Kidney (tissue), 14 donors: ENCODE data around the gene SPEG. TPM values are rescaled to one million over a fixed set of nuclear protein-coding genes. Genes with fewer than 3 reads are reported as not detected.

Source experiments
- DNase-seq, 5 donors: peaks; one replicate each; pipeline ENCODE4 v3.0.0-alpha.2; 2013 to 2020
- FAIRE-seq: peaks from 2 replicates; lab custom pipeline; 2012; peaks lifted over from hg19 to GRCh38; lab: Jason Lieb, UNC
- H3K27ac ChIP-seq, 2 donors: one replicate each; pipeline ENCODE4 v1.7.0; 2013; ENCODE audit warnings: low read depth in 2 of 2, low read length in 2 of 2, inconsistent platforms in 1 of 2
- H3K27me3 ChIP-seq: one replicate; pipeline ENCODE4 v1.7.1; 2013; ENCODE audit warnings: low read length, inconsistent platforms; ENCODE audit not compliant: control insufficient read depth, insufficient read depth
- H3K36me3 ChIP-seq, 3 donors: one replicate each; pipeline versions ENCODE4 v1.7.0 to v1.7.1; 2013; ENCODE audit warnings: low read length in 3 of 3, control low read depth in 1 of 3, inconsistent platforms in 1 of 3; ENCODE audit not compliant: insufficient read depth in 3 of 3, control insufficient read depth in 2 of 3
- H3K4me1 ChIP-seq, 3 donors: one replicate each; pipeline versions ENCODE4 v1.7.0 to v1.7.1; 2013; ENCODE audit warnings: low read length in 3 of 3, inconsistent platforms in 1 of 3, low read depth in 1 of 3; ENCODE audit not compliant: control insufficient read depth in 2 of 3, insufficient read depth in 2 of 3
- H3K4me3 ChIP-seq, 3 donors: one replicate each; pipeline versions ENCODE4 v1.7.0 to v1.8.1; 2013; ENCODE audit warnings: low read length in 3 of 3, control low read depth in 1 of 3, inconsistent platforms in 1 of 3
- H3K9ac ChIP-seq, 3 donors: one replicate each; pipeline versions ENCODE4 v1.7.0 to v1.7.1; 2013; ENCODE audit warnings: low read length in 3 of 3, control low read depth in 1 of 3, inconsistent platforms in 1 of 3
- H3K9me3 ChIP-seq, 3 donors: one replicate each; pipeline versions ENCODE4 v1.7.0 to v1.7.1; 2013; ENCODE audit warnings: low read length in 3 of 3, control low read depth in 1 of 3, inconsistent platforms in 1 of 3; ENCODE audit not compliant: control insufficient read depth in 2 of 3, insufficient read depth in 1 of 3
- intact Hi-C: fragments of 100-400 bp; cut with DNase I; formaldehyde crosslinking; loops from one replicate; pipeline ENCODE4 v1.11.1; 2022
- polyA plus RNA-seq: library from polyadenylated mRNA; stranded (reverse); fragments of 350-450 nt; fragmentation: Illumina TruSeq; extraction: RNeasy Lipid Tissue Mini Kit (QIAGEN cat#74804); gene quantifications from one replicate; pipeline ENCODE4 v1.2.3, GENCODE V29; 2014; ENCODE audit warnings: low read depth, low replicate concordance; ENCODE audit not compliant: insufficient read depth
- total RNA-seq: library from RNA; stranded (reverse); fragmentation: NEBNext Ultra II Directional; extraction: Animal tissue kit (Norgen Biotek cat#: 25700); gene quantifications from one replicate; pipeline ENCODE4 v1.2.1, GENCODE V29; 2021
- TF ChIP-seq, protein P1 (sequence below): IDR thresholded peaks from 3 replicates; pipeline ENCODE4 v1.5.1; 2012; ENCODE audit warnings: mild to moderate bottlenecking, moderate library complexity, borderline replicate concordance; ENCODE audit not compliant: insufficient read depth; ENCODE audit errors: extremely low read depth
- donor health status: control.
- donor health status: control.
- donor health status: control.
- donor health status: control.
- donor health status: control.
- donor health status: DM: yes; HTN: yes; CAD: no.
- donor health status: Normal renal cell carcinoma (clear cell type).

Gene SPEG
- total and polyA plus RNA-seq, 2 donors from 2014 or later = 13.1 to 26.6 TPM

DNA sequence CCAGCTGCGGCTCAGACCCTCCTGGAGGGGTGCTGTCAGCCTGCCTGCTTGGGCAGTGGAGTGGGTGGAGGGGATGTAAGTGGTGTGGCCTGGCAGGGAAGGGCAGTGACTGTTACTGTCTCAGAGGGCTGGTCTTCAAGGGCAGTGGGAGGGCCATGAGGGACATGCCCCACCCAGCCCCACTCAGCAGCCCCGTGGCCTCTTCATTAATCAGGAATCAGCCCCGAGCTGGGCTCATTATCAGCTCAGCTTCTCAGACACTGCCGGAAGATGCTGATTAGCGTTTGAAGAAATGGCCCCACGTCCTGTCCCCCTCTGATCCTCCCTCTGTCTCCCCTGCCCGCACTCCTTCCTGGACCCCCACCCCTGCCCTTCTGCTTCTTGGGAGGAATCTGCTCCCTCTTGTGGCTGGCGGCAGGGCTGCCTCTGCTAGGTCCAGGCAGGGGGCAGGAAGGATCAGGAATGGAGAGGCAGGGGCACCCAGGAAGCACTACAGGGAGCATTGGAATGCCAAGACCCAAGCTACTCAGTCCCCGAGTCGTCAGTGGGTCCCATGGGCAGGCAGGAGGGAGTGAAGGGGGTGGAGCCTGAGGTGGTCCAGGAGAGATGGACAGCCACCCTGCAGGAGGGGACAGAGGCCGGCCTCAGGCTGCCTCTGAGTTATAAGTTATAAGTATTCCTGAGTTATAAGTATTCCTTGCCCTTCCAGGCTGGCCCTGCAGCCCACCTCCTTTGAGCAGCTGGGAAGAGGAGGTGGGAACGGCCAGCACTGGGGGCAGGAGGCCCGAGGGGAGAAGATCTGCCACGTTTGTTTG is 86.6 kb downstream of the SPEG start:
- Histone ChIP-seq H3K4me1 (peaks cover 0 to 3% (median 0%) of the 10 kb centered on the region in 3 donors), H3K36me3 (no peaks in the 10 kb centered on the region), H3K27ac (no peak overlapping the region), H3K4me3 (no peak overlapping the region), H3K27me3 (no peaks in the 10 kb centered on the region), H3K9me3 (no peaks in the 10 kb centered on the region), H3K9ac (no peak overlapping the region)
- DNase-seq (peak in 3 of 5 donors; percentile 60 to 80 (median 77)), FAIRE-seq (no peak)
- TF ChIP-seq, protein P1, sequence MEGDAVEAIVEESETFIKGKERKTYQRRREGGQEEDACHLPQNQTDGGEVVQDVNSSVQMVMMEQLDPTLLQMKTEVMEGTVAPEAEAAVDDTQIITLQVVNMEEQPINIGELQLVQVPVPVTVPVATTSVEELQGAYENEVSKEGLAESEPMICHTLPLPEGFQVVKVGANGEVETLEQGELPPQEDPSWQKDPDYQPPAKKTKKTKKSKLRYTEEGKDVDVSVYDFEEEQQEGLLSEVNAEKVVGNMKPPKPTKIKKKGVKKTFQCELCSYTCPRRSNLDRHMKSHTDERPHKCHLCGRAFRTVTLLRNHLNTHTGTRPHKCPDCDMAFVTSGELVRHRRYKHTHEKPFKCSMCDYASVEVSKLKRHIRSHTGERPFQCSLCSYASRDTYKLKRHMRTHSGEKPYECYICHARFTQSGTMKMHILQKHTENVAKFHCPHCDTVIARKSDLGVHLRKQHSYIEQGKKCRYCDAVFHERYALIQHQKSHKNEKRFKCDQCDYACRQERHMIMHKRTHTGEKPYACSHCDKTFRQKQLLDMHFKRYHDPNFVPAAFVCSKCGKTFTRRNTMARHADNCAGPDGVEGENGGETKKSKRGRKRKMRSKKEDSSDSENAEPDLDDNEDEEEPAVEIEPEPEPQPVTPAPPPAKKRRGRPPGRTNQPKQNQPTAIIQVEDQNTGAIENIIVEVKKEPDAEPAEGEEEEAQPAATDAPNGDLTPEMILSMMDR = peak; percentile 2
- intact Hi-C loops = loop anchor here (10.0 kb wide), 1 partner anchor 46 kb away; no protein-coding TSS in a partner anchor

DNA sequence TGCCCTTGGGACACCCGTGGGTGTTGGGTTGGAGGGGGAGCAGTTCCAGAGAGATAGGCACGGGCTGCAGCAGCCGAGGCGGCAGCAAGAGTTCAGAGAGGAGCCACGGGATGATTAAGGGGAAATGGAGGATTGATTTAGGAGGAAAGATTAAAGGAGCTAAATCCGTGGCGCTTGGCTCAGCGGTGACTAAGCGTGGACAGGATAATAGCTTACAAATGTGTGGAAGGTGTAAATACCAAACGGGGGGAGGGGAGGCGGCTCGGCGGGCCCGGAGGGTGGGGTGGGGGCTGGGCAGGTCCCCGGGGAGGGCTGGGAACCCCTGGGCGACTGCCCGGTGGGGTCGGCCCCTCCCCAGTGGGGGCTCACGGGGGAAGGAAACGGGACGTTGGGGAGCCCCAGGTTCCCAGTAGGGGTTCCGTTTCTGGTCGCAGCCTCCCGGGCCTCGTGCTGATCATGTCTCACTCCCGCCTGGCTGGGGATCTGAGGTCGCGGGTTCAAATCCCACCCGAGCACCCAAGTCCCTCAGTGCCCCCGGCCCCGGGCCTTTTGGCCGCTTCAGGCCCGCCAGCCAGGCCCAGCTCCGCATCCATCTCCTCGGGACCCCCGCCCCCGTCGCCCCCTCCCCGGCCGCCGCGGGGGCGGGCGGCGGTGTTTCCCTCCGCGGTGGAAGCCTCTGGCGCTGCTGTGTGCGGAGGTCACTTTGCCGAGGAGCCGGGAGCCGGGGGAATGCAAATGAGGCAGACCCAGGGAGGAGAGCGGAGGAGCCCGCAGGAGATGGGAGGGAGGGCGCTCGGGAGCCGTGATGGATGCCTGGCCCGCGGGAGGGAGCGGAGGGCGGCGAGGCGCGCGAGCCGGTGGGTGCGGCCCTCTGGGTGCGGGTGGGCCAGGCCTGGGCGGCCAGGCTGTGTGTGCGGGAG is 87.7 kb downstream of the SPEG start:
- H3K9ac ChIP-seq = no peak overlapping the region
- intact Hi-C loops = loop anchor here (10.0 kb wide), 1 partner anchor 48 kb away; no protein-coding TSS in a partner anchor
- peaks cover 0 to 3% (median 0%) of the 10 kb centered on the region in 3 donors for H3K4me1 ChIP-seq
- H3K36me3 ChIP-seq = no peaks in the 10 kb centered on the region
- H3K27ac ChIP-seq = no peak overlapping the region
- no peaks in the 10 kb centered on the region for H3K9me3 ChIP-seq
- peak in 4 of 5 donors; percentile 74 to 86 (median 79) for DNase-seq
- no peak overlapping the region for H3K4me3 ChIP-seq
- TF ChIP-seq, protein P1 = no peak
- no peaks in the 10 kb centered on the region for H3K27me3 ChIP-seq
- FAIRE-seq = no peak

DNA sequence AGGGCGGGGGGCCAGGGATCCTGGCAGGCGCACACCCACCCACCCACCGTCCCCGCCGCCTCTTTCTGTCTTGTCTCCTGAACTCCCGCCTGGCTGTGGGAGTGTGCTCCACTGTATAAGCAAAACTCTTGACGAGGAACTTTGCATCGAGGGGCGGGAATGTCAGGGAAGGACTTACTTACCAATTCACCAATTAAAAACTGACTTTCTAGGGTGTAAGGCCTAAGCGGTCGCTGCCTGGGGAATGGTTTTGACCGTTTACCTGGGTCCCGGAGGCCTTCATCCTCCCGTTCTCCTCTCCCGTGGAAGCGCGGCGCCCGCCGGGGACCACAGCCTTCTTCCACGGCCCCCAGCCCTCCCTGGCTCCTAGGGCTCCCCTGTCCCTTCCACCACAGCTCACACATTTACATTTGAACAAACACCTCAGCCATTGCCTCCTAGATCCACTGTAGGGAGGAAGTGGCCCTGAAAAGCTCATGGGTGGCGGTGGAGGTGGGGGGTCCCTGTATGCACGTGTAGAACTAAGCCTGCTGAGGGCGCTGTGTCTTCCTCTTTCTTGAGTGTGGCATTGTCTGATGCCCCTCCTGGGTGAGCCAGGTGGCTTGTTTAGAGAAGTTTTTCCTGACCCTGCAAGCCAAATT is 88.5 kb downstream of the SPEG start:
- intact Hi-C loops = loop anchor here (10.0 kb wide), 1 partner anchor 48 kb away; no protein-coding TSS in a partner anchor
- Histone ChIP-seq H3K9ac (no peak overlapping the region), H3K36me3 (no peaks in the 10 kb centered on the region), H3K4me1 (peaks cover 0 to under 1% (median 0%) of the 10 kb centered on the region in 3 donors), H3K27me3 (no peaks in the 10 kb centered on the region), H3K4me3 (no peak overlapping the region), H3K9me3 (no peaks in the 10 kb centered on the region), H3K27ac (no peak overlapping the region)
- FAIRE-seq = no peak
- TF ChIP-seq, protein P1 = no peak
- peak in 3 of 5 donors; percentile 59 to 71 (median 62) for DNase-seq
